Breast epithelium (tissue), 4 donors: Measurements from ENCODE around the gene LCP1. TPM values are rescaled to one million over a fixed set of nuclear protein-coding genes. Genes with fewer than 3 reads are reported as not detected.

ENCODE experiments used
- DNase-seq, 2 donors: peaks; one replicate each; pipeline ENCODE4 v3.0.0-alpha.2; 2019; ENCODE audit warnings: low spot score in 2 of 2
- H3K27ac ChIP-seq, 2 donors: fragments of 200-600 bp; sonication (generic) in 1 of 2; one replicate each; pipeline ENCODE4 v1.5.1; 2016 to 2019; ENCODE audit warnings: mild to moderate bottlenecking in 1 of 2
- H3K27me3 ChIP-seq, 2 donors: fragments of 200-600 bp; sonication (generic) in 1 of 2; one replicate each; pipeline versions ENCODE4 v1.5.1 to v1.6.0; 2017 to 2019; ENCODE audit warnings: control low read depth in 1 of 2, mild to moderate bottlenecking in 1 of 2
- H3K36me3 ChIP-seq: fragments of 200-600 bp; one replicate; pipeline ENCODE4 v1.5.1; 2019
- H3K4me1 ChIP-seq, 2 donors: fragments of 200-600 bp; sonication (generic); one replicate each; pipeline ENCODE4 v1.5.1; 2016 to 2019; ENCODE audit warnings: control low read depth in 1 of 2
- H3K4me3 ChIP-seq, 3 donors: fragments of 200-600 bp; sonication (generic); 1 replicate in 2 of 3; 2 replicates in 1 of 3; pipeline ENCODE4 v1.5.1; 2016 to 2019; ENCODE audit warnings: mild to moderate bottlenecking in 3 of 3, moderate library complexity in 2 of 3
- H3K9me3 ChIP-seq, 2 donors: fragments of 200-600 bp; sonication (generic) in 1 of 2; one replicate each; pipeline ENCODE4 v1.5.1; 2016 to 2019; ENCODE audit warnings: control low read depth in 1 of 2
- CTCF ChIP-seq, 3 donors: fragments of 450-650 bp; IDR thresholded peaks; one replicate each; pipeline ENCODE4 v1.5.1; 2016 to 2017; ENCODE audit warnings: antibody characterized with exemption in 3 of 3, mild to moderate bottlenecking in 3 of 3, moderate library complexity in 3 of 3
- POLR2A ChIP-seq: fragments of 450-650 bp; IDR thresholded peaks from one replicate; pipeline ENCODE4 v1.6.1; 2016; ENCODE audit warnings: antibody characterized with exemption, mild to moderate bottlenecking, moderate library complexity
- POLR2AphosphoS5 ChIP-seq, 3 donors: sonication (generic); formaldehyde crosslinking; IDR thresholded peaks; one replicate each; pipeline ENCODE4 v1.6.1; 2017; ENCODE audit warnings: antibody characterized with exemption in 3 of 3
- intact Hi-C: fragments of 100-400 bp; cut with DNase I; formaldehyde crosslinking; loops from one replicate; pipeline ENCODE4 v1.15.1; 2023; ENCODE audit warnings: low total_unique reads
- total RNA-seq, 3 donors: library from RNA; depleted of rRNA; stranded (reverse); fragments of >200 nt; gene quantifications; one replicate each; pipeline ENCODE4 v1.1.0, GENCODE V29; 2016

Gene LCP1
- total RNA-seq, 3 donors from 2014 or later: 28.2 to 94.9 (median 61.3) TPM

DNA sequence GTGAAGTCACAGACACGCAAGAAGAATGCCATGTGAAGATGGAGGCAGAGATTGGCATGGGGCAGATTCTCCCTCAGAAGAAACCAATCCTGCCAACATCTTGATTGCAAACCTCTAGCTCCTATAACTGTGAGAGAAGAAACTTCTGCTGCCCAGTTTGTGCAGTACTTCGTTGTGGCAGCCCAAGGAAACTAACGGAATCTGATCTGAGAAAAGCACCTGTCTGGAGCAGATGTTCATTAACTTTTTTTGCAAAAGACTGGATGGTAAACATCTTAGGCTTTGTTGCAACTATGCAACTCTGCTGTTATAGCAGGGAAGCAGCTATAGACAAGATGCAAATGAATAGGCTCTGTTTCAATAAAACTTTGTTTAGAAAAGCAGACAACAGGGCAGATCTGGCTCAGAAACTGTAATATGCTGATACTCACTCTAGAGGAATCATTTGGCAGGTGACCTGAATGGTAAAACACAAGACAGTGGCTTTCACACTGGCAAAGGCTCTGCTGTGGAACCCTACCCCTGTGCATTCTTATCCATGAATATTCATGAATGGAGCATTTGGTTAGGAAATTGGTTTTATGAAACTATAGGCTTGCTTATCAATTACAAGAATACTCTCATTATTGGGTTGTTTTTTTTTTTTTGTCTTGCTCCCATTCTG lies 51.9 kb downstream of the LCP1 start:
- Histone ChIP-seq H3K4me3 (no peak overlapping the region), H3K36me3 (no peaks in the 10 kb centered on the region), H3K27me3 (no peaks in the 10 kb centered on the region), H3K4me1 (no peaks in the 10 kb centered on the region), H3K9me3 (no peaks in the 10 kb centered on the region), H3K27ac (no peak overlapping the region)
- no peak for DNase-seq
- no peak for TF ChIP-seq CTCF (IDR thresholded peaks at IDR 0.05)
- no peak for TF ChIP-seq POLR2A
- intact Hi-C loops: loop anchor here (10.0 kb wide), 1 partner anchor 1355 kb away; no protein-coding TSS in a partner anchor

- no peaks in the 10 kb centered on the region for H3K27me3 ChIP-seq
- H3K9me3 ChIP-seq: no peaks in the 10 kb centered on the region
- intact Hi-C loops: loop anchor here (10.0 kb wide), 1 partner anchor 1354 kb away; no protein-coding TSS in a partner anchor
- H3K36me3 ChIP-seq: no peaks in the 10 kb centered on the region
- H3K4me1 ChIP-seq: no peaks in the 10 kb centered on the region
- H3K27ac ChIP-seq: no peak overlapping the region
- no peak for DNase-seq
- no peak overlapping the region for H3K4me3 ChIP-seq
- TF ChIP-seq POLR2A (no peak), POLR2AphosphoS5 (IDR thresholded peaks at IDR 0.05) (no peak), CTCF (IDR thresholded peaks at IDR 0.05) (no peak)
Measured at GRCh38 chr13:46129124-46129523, 52.9 kb downstream of the LCP1 start.

GRCh38 chr13:46127358-46128023 lies 54.5 kb downstream of the LCP1 start:
- TF ChIP-seq POLR2A (no peak), CTCF (IDR thresholded peaks at IDR 0.05) (no peak), POLR2AphosphoS5 (IDR thresholded peaks at IDR 0.05) (no peak)
- intact Hi-C loops: loop anchor here (10.0 kb wide), 1 partner anchor 1353 kb away; no protein-coding TSS in a partner anchor

GRCh38 chr13:46126552-46127357 lies 55.2 kb downstream of the LCP1 start:
- H3K4me3 ChIP-seq: no peak overlapping the region
- no peaks in the 10 kb centered on the region for H3K4me1 ChIP-seq
- intact Hi-C loops: loop anchor here (10.0 kb wide), 1 partner anchor 1352 kb away; no protein-coding TSS in a partner anchor
- H3K9me3 ChIP-seq: no peaks in the 10 kb centered on the region
- peak; percentile 46 to 73 for DNase-seq
- no peaks in the 10 kb centered on the region for H3K36me3 ChIP-seq
- H3K27ac ChIP-seq: no peak overlapping the region
- TF ChIP-seq CTCF (IDR thresholded peaks at IDR 0.05) (peak; percentile 39 to 79 (median 63)), POLR2A (no peak), POLR2AphosphoS5 (IDR thresholded peaks at IDR 0.05) (no peak)
- H3K27me3 ChIP-seq: no peaks in the 10 kb centered on the region

More at GRCh38 chr13:46127358-46128023, 54.5 kb downstream of the LCP1 start:
- H3K27me3 ChIP-seq: no peaks in the 10 kb centered on the region
- no peak overlapping the region for H3K27ac ChIP-seq
- H3K36me3 ChIP-seq: no peaks in the 10 kb centered on the region
- H3K9me3 ChIP-seq: no peaks in the 10 kb centered on the region
- DNase-seq: no peak
- no peaks in the 10 kb centered on the region for H3K4me1 ChIP-seq
- no peak overlapping the region for H3K4me3 ChIP-seq
